H9 (cell line): ENCODE data around the gene FBXL13. TPM values are rescaled to one million over a fixed set of nuclear protein-coding genes. Genes with fewer than 3 reads are reported as not detected.

ENCODE experiments used
- DNase-seq: peaks from one replicate; pipeline ENCODE4 v3.0.0-alpha.2; 2017
- H2AFZ ChIP-seq: one replicate; pipeline ENCODE4 v1.6.1; 2013; ENCODE audit warnings: mild to moderate bottlenecking, low read length, control low read depth, moderate library complexity
- H2AK5ac ChIP-seq: 2 replicates; pipeline ENCODE4 v1.6.1; 2013; ENCODE audit warnings: low read length, control low read depth, mixed read lengths; ENCODE audit not compliant: insufficient read length
- H2BK120ac ChIP-seq: one replicate; pipeline ENCODE4 v1.6.1; 2013; ENCODE audit warnings: low read depth, mild to moderate bottlenecking, low read length, control low read depth, inconsistent platforms; ENCODE audit not compliant: poor library complexity, severe bottlenecking
- H2BK12ac ChIP-seq: 2 replicates; pipeline ENCODE4 v1.6.1; 2013; ENCODE audit warnings: low read length, control low read depth, mixed read lengths, low read depth; ENCODE audit not compliant: insufficient read length
- H2BK15ac ChIP-seq: 2 replicates; pipeline ENCODE4 v1.6.1; 2013; ENCODE audit warnings: low read depth, low read length, control low read depth
- H2BK20ac ChIP-seq: one replicate; pipeline ENCODE4 v1.6.1; 2013; ENCODE audit warnings: low read depth, mild to moderate bottlenecking, low read length, control low read depth, inconsistent platforms; ENCODE audit not compliant: poor library complexity, severe bottlenecking
- H2BK5ac ChIP-seq: 2 replicates; pipeline ENCODE4 v1.6.1; 2013; ENCODE audit warnings: low read length, control low read depth, mixed read lengths; ENCODE audit not compliant: insufficient read length
- H3K14ac ChIP-seq: 2 replicates; pipeline ENCODE4 v1.6.1; 2013; ENCODE audit warnings: low read length, control low read depth; ENCODE audit not compliant: insufficient read depth
- H3K18ac ChIP-seq: 2 replicates; pipeline ENCODE4 v1.6.1; 2013; ENCODE audit warnings: low read depth, mild to moderate bottlenecking, mixed read lengths, low read length, control low read depth; ENCODE audit not compliant: insufficient read length
- H3K23ac ChIP-seq: 2 replicates; pipeline ENCODE4 v1.6.1; 2013; ENCODE audit warnings: low read length, control low read depth, mixed read lengths, low read depth; ENCODE audit not compliant: insufficient read length
- H3K23me2 ChIP-seq: 2 replicates; pipeline ENCODE4 v1.6.1; 2013; ENCODE audit warnings: low read depth, mild to moderate bottlenecking, mixed read lengths, low read length, control low read depth; ENCODE audit not compliant: insufficient read length, poor library complexity, severe bottlenecking
- H3K27ac ChIP-seq: 2 replicates; pipeline ENCODE4 v1.5.1; 2013; ENCODE audit warnings: low read length, control low read depth, mixed read lengths, low read depth; ENCODE audit not compliant: insufficient read length
- H3K27me3 ChIP-seq: 2 replicates; pipeline ENCODE4 v1.6.1; 2013; ENCODE audit warnings: low read length, control low read depth, inconsistent platforms; ENCODE audit not compliant: insufficient read depth
- H3K4ac ChIP-seq: 2 replicates; pipeline ENCODE4 v1.6.1; 2013; ENCODE audit warnings: low read depth, mild to moderate bottlenecking, control low read depth, inconsistent platforms, low read length, moderate library complexity
- H3K4me1 ChIP-seq: 2 replicates; pipeline ENCODE4 v1.6.1; 2013; ENCODE audit warnings: low read length, control low read depth, inconsistent platforms; ENCODE audit not compliant: insufficient read depth
- H3K4me2 ChIP-seq: 2 replicates; pipeline ENCODE4 v1.6.1; 2013; ENCODE audit warnings: low read length, control low read depth, mixed read lengths; ENCODE audit not compliant: insufficient read length, insufficient read depth
- H3K56ac ChIP-seq: 2 replicates; pipeline ENCODE4 v1.6.1; 2013; ENCODE audit warnings: low read depth, mild to moderate bottlenecking, mixed read lengths, low read length, control low read depth; ENCODE audit not compliant: insufficient read length
- H3K79me1 ChIP-seq: 2 replicates; pipeline ENCODE4 v1.6.1; 2013; ENCODE audit warnings: low read depth, mild to moderate bottlenecking, moderate library complexity, low read length, control low read depth, inconsistent platforms; ENCODE audit not compliant: insufficient read depth, poor library complexity, severe bottlenecking
- H3K79me2 ChIP-seq: 2 replicates; pipeline ENCODE4 v1.6.1; 2013; ENCODE audit warnings: low read length, control low read depth, inconsistent platforms; ENCODE audit not compliant: insufficient read depth
- H3K9ac ChIP-seq: 2 replicates; pipeline ENCODE4 v1.6.1; 2013; ENCODE audit warnings: low read length, control low read depth, mixed read lengths; ENCODE audit not compliant: insufficient read length; ENCODE audit errors: extremely low read depth
- H3K9me3 ChIP-seq: one replicate; pipeline ENCODE4 v1.6.1; 2013; ENCODE audit warnings: low read depth, low read length, inconsistent platforms; ENCODE audit not compliant: control insufficient read depth
- H3T11ph ChIP-seq: one replicate; pipeline ENCODE4 v1.6.1; 2013; ENCODE audit warnings: mild to moderate bottlenecking, low read length, control low read depth, inconsistent platforms
- H4K20me1 ChIP-seq: one replicate; pipeline ENCODE4 v1.6.1; 2013; ENCODE audit not compliant: control insufficient read depth, insufficient read length, insufficient read depth
- H4K5ac ChIP-seq: 2 replicates; pipeline ENCODE4 v1.6.1; 2013; ENCODE audit warnings: low read depth, mild to moderate bottlenecking, mixed read lengths, low read length, control low read depth; ENCODE audit not compliant: insufficient read length
- H4K8ac ChIP-seq: replicated peaks from 2 replicates; pipeline ENCODE4 v1.6.1; 2013; ENCODE audit warnings: low read length, control low read depth, mixed read lengths, low read depth; ENCODE audit not compliant: insufficient read length
- H4K91ac ChIP-seq: 2 replicates; pipeline ENCODE4 v1.6.1; 2013; ENCODE audit warnings: low read depth, mild to moderate bottlenecking, moderate library complexity, mixed read lengths, low read length, control low read depth; ENCODE audit not compliant: insufficient read length
- H3K27ac Mint-ChIP-seq, 3 experiments: 2 replicates in 2 of 3; 3 replicates in 1 of 3; pipeline ENCODE4 v1.8.0; 2020 to 2021; ENCODE audit warnings: mixed read lengths in 3 of 3, mild to moderate bottlenecking in 1 of 3, moderate library complexity in 1 of 3
- H3K27me3 Mint-ChIP-seq: 2 replicates; pipeline ENCODE4 v1.8.0; 2021; ENCODE audit warnings: low read depth, mild to moderate bottlenecking, moderate library complexity, mixed read lengths
- H3K36me3 Mint-ChIP-seq, 3 experiments: 2 replicates in 2 of 3; 3 replicates in 1 of 3; pipeline ENCODE4 v1.8.0; 2020 to 2021; ENCODE audit warnings: low read depth in 3 of 3, mixed read lengths in 3 of 3; ENCODE audit not compliant: insufficient read depth in 1 of 3
- H3K4me1 Mint-ChIP-seq, 2 experiments: 2 replicates each; pipeline ENCODE4 v1.8.0; 2020; ENCODE audit warnings: mixed read lengths in 2 of 2
- H3K4me3 Mint-ChIP-seq, 2 experiments: 2 replicates in 1 of 2; 3 replicates in 1 of 2; pipeline ENCODE4 v1.8.0; 2020 to 2021; ENCODE audit warnings: mild to moderate bottlenecking in 2 of 2, mixed read lengths in 2 of 2, moderate library complexity in 1 of 2
- H3K9me3 Mint-ChIP-seq, 2 experiments: 2 replicates in 1 of 2; 3 replicates in 1 of 2; pipeline ENCODE4 v1.8.0; 2020; ENCODE audit warnings: mild to moderate bottlenecking in 2 of 2, mixed read lengths in 2 of 2, moderate library complexity in 1 of 2
- CTCF ChIP-seq: fragments of 200-600 bp; sonication (generic); conservative IDR thresholded peaks from 3 replicates; pipeline ENCODE4 v1.8.0; 2021; ENCODE audit warnings: antibody characterized with exemption, mild to moderate bottlenecking
- WGBS: extraction: QIAGEN DNeasy Blood & Tissue Kit; methylation state at CpG from one replicate; pipeline ENCODE4 v1.1.7; 2013; ENCODE audit warnings: missing lambda C conversion rate, low lambda C conversion rate, mixed read lengths; ENCODE audit not compliant: insufficient read length; ENCODE audit errors: extremely low coverage; 5-methylcytosine and 5-hydroxymethylcytosine counted together
- total RNA-seq: library from RNA; stranded (reverse); gene quantifications from 2 replicates; pipeline ENCODE4 v1.2.1, GENCODE V29; 2021

Gene FBXL13
- total RNA-seq, 1 experiment from 2014 or later = 4.4 TPM

GRCh38 chr7:102834999-102835398 lies 239.6 kb downstream of the FBXL13 start:
- Histone ChIP-seq H3K18ac (no peak overlapping the region), H4K91ac (no peak overlapping the region)

More at GRCh38 chr7:102834999-102835398, 239.6 kb downstream of the FBXL13 start:
- Histone ChIP-seq H3K23me2 (no peaks in the 10 kb centered on the region), H3K9me3 (no peaks in the 10 kb centered on the region), H4K8ac (no peak overlapping the region), H2BK20ac (no peak overlapping the region), H3K56ac (no peak overlapping the region), H3K4me1 (no peaks in the 10 kb centered on the region), H3K9ac (no peak overlapping the region), H3K4ac (no peak overlapping the region), H3K27ac (no peak overlapping the region), H3K79me2 (no peaks in the 10 kb centered on the region), H2BK15ac (no peak overlapping the region), H2AK5ac (no peak overlapping the region), H2BK120ac (no peak overlapping the region), H3K27me3 (no peaks in the 10 kb centered on the region), H3K4me2 (no peak overlapping the region), H4K5ac (no peak overlapping the region), H2BK5ac (no peak overlapping the region), H2AFZ (no peak overlapping the region), H2BK12ac (no peak overlapping the region), H3T11ph (no peak overlapping the region), H3K23ac (no peak overlapping the region), H3K14ac (no peak overlapping the region), H3K79me1 (no peaks in the 10 kb centered on the region), H4K20me1 (no peaks in the 10 kb centered on the region)
- Mint-ChIP-seq H3K36me3 (no peaks in the 10 kb centered on the region), H3K4me3 (no peak overlapping the region), H3K27me3 (no peaks in the 10 kb centered on the region), H3K4me1 (peaks cover 3% of the 10 kb centered on the region in 2 experiments), H3K9me3 (no peaks in the 10 kb centered on the region), H3K27ac (no peak overlapping the region)
- TF ChIP-seq CTCF = no peak
- WGBS = no CpG with 5 or more reads among the region's 1 CpG
- no peak for DNase-seq
